Measurements from ENCODE around the gene PGAM2. TPM values are rescaled to one million over a fixed set of nuclear protein-coding genes. Genes with fewer than 3 reads are reported as not detected.
A peak's percentile ranks its signal among the peaks of the same experiment; 100 is the strongest.

Gene PGAM2
- total RNA-seq, 3 donors from 2014 or later, result 0.84 to 1.4 (median 0.96) TPM

DNA sequence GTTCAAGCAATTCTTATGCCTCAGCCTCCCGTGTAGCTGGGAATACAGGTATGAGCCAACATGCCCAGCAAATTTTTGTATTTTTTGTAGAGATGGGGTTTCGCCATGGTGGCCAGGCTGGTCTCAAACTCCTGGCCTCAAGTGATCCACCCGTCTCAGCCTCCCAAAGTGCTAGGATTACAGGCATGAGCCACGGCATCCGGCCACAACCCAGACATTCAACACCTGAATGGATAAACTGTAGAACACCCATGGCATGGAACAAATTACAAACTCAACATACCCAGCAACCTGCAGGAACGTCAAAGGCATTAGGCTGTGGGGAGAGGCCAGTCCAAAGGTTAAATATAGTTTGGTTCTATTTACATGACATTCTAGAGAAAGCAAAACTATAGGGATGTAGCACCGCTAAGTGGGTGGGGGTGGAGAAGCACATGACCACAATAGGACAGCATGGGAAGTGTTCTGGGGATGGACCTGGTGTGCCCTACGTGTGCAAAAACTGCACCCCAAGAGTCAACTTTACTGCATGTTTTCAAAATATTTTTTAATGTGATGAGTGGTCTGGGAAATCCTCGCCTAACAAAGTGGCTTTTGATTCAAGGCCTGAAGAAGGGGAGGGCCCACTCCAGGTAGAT, 6.5 kb upstream of the PGAM2 start:
- intact Hi-C loops (cut with DNase I, micrococcal nuclease), result no loop called here
- ATAC-seq, result peak; percentile 52
- TF ChIP-seq CTCF (IDR thresholded peaks at IDR 0.05), result peak; percentile 19
- peak in 2 of 3 donors; percentile 35 to 62 for DNase-seq
- Histone ChIP-seq H3K9me3 (no peaks in the 10 kb centered on the region), H3K4me3 (no peak overlapping the region), H3K4me1 (ENCODE audit: low read depth) (peaks cover 33% of the 10 kb centered on the region), H3K36me3 (ENCODE audit: low read depth) (no peaks in the 10 kb centered on the region)

DNA sequence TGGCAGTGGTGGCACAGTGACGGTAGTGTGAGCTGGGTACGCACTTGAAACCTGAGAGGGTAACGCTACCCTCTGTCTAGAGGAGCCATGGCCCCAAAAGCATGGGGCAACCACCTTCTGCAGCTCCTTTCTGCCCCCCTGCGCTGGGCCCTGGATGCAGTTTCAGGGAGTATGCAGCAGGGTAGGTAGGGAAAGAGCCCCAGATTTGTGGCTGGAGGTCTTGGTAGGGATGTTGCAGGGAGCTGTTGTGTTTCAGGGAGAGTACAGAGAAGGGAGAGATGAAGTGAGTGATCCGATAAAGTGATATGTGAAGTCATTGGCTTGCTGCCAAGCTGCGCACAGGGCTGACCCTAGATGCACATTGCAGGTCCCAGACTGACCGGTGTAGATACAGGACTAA, 2.7 kb upstream of the PGAM2 start:
- intact Hi-C loops (cut with DNase I, micrococcal nuclease), result no loop called here
- no peak for DNase-seq
- H3K36me3 ChIP-seq (ENCODE audit: low read depth), result no peaks in the 10 kb centered on the region
- TF ChIP-seq CTCF (IDR thresholded peaks at IDR 0.05), result no peak
- no peak for ATAC-seq
- no peaks in the 10 kb centered on the region for H3K9me3 ChIP-seq
- peaks cover 26% of the 10 kb centered on the region for H3K4me1 ChIP-seq (ENCODE audit: low read depth)
- no peak overlapping the region for H3K4me3 ChIP-seq

DNA sequence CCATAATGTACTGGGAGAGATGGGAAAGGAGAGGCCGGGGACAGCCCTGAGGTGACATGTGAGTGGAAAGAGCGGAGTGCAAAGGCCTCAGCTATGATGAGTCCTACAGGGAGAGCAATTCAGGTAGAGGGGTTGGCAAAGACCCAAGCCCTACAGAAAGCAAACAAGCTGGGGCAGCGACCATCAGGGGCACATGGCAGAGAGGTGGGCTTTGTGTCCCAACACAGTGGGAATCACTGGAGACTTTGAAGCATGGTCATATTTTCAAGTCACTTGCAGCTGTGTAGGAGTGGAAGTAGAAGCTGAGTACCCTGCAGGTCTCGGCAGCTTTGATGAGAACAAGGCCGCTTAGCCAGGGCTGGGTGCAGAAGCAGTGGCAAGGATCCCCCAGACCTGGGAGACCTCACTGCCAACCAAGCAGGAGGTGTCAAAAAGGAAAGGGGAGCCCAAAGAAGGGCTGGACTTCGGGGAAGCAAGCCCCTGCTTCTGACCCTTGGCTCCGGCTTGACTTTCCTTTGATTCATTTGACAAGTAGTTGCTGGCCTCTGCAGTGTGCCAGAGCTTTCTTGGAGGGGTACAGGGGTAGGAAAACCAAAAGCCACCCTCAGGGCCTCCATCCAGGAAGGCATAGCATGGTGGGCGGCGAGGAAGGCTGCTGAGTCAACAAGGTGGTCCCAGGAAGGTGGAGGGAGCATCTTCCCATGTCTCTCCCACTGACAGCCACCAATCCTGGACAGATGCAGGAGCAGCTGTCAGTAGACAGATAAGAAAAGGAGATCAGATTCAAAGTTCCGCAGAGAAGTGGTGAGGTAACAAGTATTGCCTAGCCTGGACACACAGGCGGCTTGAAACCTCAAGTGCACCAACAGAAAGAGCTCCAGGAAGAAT, 1.9 kb upstream of the PGAM2 start:
- ATAC-seq (peak; percentile 2), DNase-seq (no peak)
- intact Hi-C loops (cut with DNase I, micrococcal nuclease), result no loop called here
- Histone ChIP-seq H3K4me3 (no peak overlapping the region), H3K36me3 (ENCODE audit: low read depth) (no peaks in the 10 kb centered on the region), H3K4me1 (ENCODE audit: low read depth) (peaks cover 19% of the 10 kb centered on the region), H3K9me3 (no peaks in the 10 kb centered on the region)
- TF ChIP-seq CTCF (IDR thresholded peaks at IDR 0.05), result no peak

DNA sequence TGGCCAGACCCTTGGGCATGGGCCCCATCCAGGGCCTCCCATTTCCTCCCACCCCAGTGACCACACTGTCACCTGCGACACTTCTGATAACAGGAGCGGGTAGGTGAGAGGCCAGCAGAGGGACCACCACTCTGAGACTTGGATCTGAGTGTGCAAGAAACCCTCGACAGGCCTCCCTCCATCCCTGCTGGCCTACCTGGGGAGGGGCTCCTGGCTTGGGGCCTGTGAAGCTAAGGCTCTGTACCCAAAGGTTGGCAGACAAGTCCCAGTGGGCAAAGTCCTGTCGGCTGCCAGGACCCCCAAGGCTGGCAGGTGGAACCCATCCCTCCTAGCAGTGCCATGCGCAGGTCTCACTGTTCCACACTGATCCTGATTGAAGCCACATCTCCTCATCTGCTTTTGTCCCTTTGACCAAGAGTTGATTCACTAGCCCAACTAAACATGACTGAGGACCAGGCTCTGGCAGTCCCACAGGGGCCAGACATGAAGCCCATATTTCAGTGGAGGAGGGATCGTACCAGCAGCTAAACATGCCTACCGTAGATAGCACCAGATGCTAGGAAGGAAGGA, 1.2 kb upstream of the PGAM2 start:
- peaks cover 12% of the 10 kb centered on the region for H3K4me1 ChIP-seq (ENCODE audit: low read depth)
- no peak for TF ChIP-seq CTCF (IDR thresholded peaks at IDR 0.05)
- no peaks in the 10 kb centered on the region for H3K9me3 ChIP-seq
- H3K4me3 ChIP-seq, result no peak overlapping the region
- intact Hi-C loops (cut with DNase I, micrococcal nuclease), result no loop called here
- no peaks in the 10 kb centered on the region for H3K36me3 ChIP-seq (ENCODE audit: low read depth)
- DNase-seq, result no peak
- no peak for ATAC-seq

- Histone ChIP-seq H3K9me3 (no peaks in the 10 kb centered on the region), H3K4me1 (ENCODE audit: low read depth) (peaks cover 8% of the 10 kb centered on the region), H3K36me3 (ENCODE audit: low read depth) (no peaks in the 10 kb centered on the region), H3K4me3 (no peak overlapping the region)
- DNase-seq (no peak), ATAC-seq (no peak)
- no peak for TF ChIP-seq CTCF (IDR thresholded peaks at IDR 0.05)
- intact Hi-C loops (cut with DNase I, micrococcal nuclease), result no loop called here
These were observed 719 bp upstream of the PGAM2 start for GRCh38 chr7:44066111-44066460.
